ENCODE data around the gene RNASEH1. TPM values are rescaled to one million over a fixed set of nuclear protein-coding genes. Genes with fewer than 3 reads are reported as not detected.

The RNASEH1 gene
- total RNA-seq, 1 donor from 2014 or later = 19.5 TPM

- DNase-seq (ENCODE audit: low read depth) = no peak
- H3K4me3 ChIP-seq (ENCODE audit: low read depth, low read length) = no peak overlapping the region
- no peak for TF ChIP-seq CTCF (conservative IDR thresholded peaks at IDR 0.05; ENCODE audit: low read depth, low read length)
Measured at GRCh38 chr2:3539836-3540235, 18.3 kb downstream of the RNASEH1 start.

GRCh38 chr2:3536682-3537632, 21.2 kb downstream of the RNASEH1 start:
- H3K4me3 ChIP-seq (ENCODE audit: low read depth, low read length) = peak overlapping the region; percentile 66
- DNase-seq (ENCODE audit: low read depth) = no peak
- peak; percentile 65 for TF ChIP-seq CTCF (conservative IDR thresholded peaks at IDR 0.05; ENCODE audit: low read depth, low read length)

- H3K4me3 ChIP-seq (ENCODE audit: low read depth, low read length) = peak overlapping the region; percentile 66
- DNase-seq (ENCODE audit: low read depth) = peak; percentile 66
- peak; percentile 25 for TF ChIP-seq CTCF (conservative IDR thresholded peaks at IDR 0.05; ENCODE audit: low read depth, low read length)
Measured at GRCh38 chr2:3535794-3536681, 22.1 kb downstream of the RNASEH1 start.

GRCh38 chr2:3535467-3535793, 22.7 kb downstream of the RNASEH1 start:
- no peak for DNase-seq (ENCODE audit: low read depth)
- peak overlapping the region; percentile 66 for H3K4me3 ChIP-seq (ENCODE audit: low read depth, low read length)
- TF ChIP-seq CTCF (conservative IDR thresholded peaks at IDR 0.05; ENCODE audit: low read depth, low read length) = no peak

GRCh38 chr2:3534251-3534814, 23.8 kb downstream of the RNASEH1 start:
- H3K4me3 ChIP-seq (ENCODE audit: low read depth, low read length) = no peak overlapping the region
- DNase-seq (ENCODE audit: low read depth) = no peak
- no peak for TF ChIP-seq CTCF (conservative IDR thresholded peaks at IDR 0.05; ENCODE audit: low read depth, low read length)

DNA sequence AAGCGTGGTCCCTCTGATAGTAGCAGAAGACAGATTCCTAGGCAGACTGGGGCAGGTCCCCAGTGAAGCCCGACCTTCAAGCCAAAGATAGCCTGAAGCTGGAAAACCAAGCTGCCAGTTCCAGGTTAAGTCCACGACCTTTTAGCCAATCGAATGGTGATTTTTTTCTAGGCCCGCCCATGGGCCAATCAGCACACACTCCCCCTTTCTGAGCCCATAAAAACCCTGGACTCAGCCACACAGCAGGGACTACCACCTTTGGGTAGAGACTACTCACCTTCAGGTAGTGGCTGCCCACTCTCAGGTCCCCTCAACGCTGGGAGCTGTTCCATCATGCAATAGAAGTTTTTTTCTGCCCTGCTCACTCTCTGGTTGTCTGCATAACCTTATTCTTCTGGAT, 24.3 kb downstream of the RNASEH1 start:
- TF ChIP-seq CTCF (conservative IDR thresholded peaks at IDR 0.05; ENCODE audit: low read depth, low read length) = no peak
- H3K4me3 ChIP-seq (ENCODE audit: low read depth, low read length) = no peak overlapping the region
- DNase-seq (ENCODE audit: low read depth) = no peak
